A549 (cell line): Measurements from ENCODE around the gene HSPB2. TPM values are rescaled to one million over a fixed set of nuclear protein-coding genes. Genes with fewer than 3 reads are reported as not detected.

ENCODE experiments used
- ATAC-seq, 2 experiments: fragments of 200-7000 bp in 1 of 2; fragments of >200 bp in 1 of 2; cut with Nextera tagmentation in 1 of 2; cut with Tn5 transposase in 1 of 2; 3 replicates each; pipeline versions ENCODE4 v1.8.0 to v1.9.1; 2018 to 2020; ENCODE audit warnings: mild to moderate bottlenecking in 1 of 2, moderate library complexity in 1 of 2
- CTCF ChIA-PET: fragments of 300-600 bp; sonication (Branson Sonifier 250); formaldehyde crosslinking; extraction: SDS; loops from one replicate; lab custom pipeline; 2021; ENCODE audit warnings: antibody characterized with exemption, inconsistent platforms; lab: Yijun Ruan, JAX
- POLR2A ChIA-PET: fragments of 350-600 bp; formaldehyde crosslinking; extraction: SDS; loops from one replicate; lab custom pipeline; 2021; ENCODE audit warnings: antibody characterized with exemption, inconsistent platforms; lab: Yijun Ruan, JAX
- DNase-seq, 2 experiments: peaks; one replicate each; pipeline versions ENCODE4 v3.0.0 to v3.0.0-alpha.2; 2011 to 2016; ENCODE audit warnings: low read depth in 1 of 2, low spot score in 1 of 2
- FAIRE-seq: peaks from 2 replicates; lab custom pipeline; 2011; peaks lifted over from hg19 to GRCh38; lab: Jason Lieb, UNC
- H3K27ac ChIP-seq, 2 experiments: fragments of >200 bp; sonication (Bioruptor Twin); formaldehyde crosslinking; 3 replicates each; pipeline ENCODE4 v1.5.1; 2016 to 2017
- H3K4me1 ChIP-seq: fragments of >200 bp; sonication (Bioruptor Twin); formaldehyde crosslinking; 3 replicates; pipeline ENCODE4 v1.6.1; 2016
- H3K4me2 ChIP-seq: fragments of >200 bp; sonication (Bioruptor Twin); formaldehyde crosslinking; 3 replicates; pipeline ENCODE4 v1.6.1; 2016
- H3K4me3 ChIP-seq: fragments of >200 bp; sonication (Bioruptor Twin); formaldehyde crosslinking; 3 replicates; pipeline ENCODE4 v1.5.1; 2016
- H3K9me3 ChIP-seq: fragments of >200 bp; sonication (Bioruptor Twin); formaldehyde crosslinking; 3 replicates; pipeline ENCODE4 v1.6.1; 2016
- EP300 ChIP-seq, 2 experiments: fragments of >200 bp; sonication (Bioruptor Twin); formaldehyde crosslinking; IDR thresholded peaks; 2 replicates in 1 of 2; 3 replicates in 1 of 2; pipeline ENCODE4 v1.6.1; 2016 to 2017
- ESRRA ChIP-seq: fragments of 150-350 bp; IDR thresholded peaks from 2 replicates; pipeline ENCODE4 v1.6.1; 2014; ENCODE audit warnings: mild to moderate bottlenecking, low read length, borderline replicate concordance
- FOSL2 ChIP-seq, 2 experiments: fragments of 450-650 bp in 1 of 2; fragments of >200 bp in 1 of 2; sonication (Bioruptor Twin) in 1 of 2; formaldehyde crosslinking; IDR thresholded peaks; 2 replicates each; pipeline versions ENCODE4 v1.5.0 to v1.6.1; 2016 to 2020; ENCODE audit warnings: mild to moderate bottlenecking in 1 of 2, moderate library complexity in 1 of 2
- GATA3 ChIP-seq: IDR thresholded peaks from 2 replicates; pipeline ENCODE4 v1.6.1; 2012; ENCODE audit warnings: borderline replicate concordance
- HDAC2 ChIP-seq: fragments of 200-600 bp; sonication (generic); IDR thresholded peaks from 2 replicates; pipeline ENCODE4 v1.6.1; 2016
- HEYL ChIP-seq: fragments of 250-450 bp; sonication (Bioruptor Pico); IDR thresholded peaks from 2 replicates; pipeline ENCODE4 v1.8.0; 2021; ENCODE audit warnings: mild to moderate bottlenecking, moderate library complexity
- HMGXB4 ChIP-seq: fragments of 250-450 bp; sonication (Bioruptor Pico); IDR thresholded peaks from 2 replicates; pipeline ENCODE4 v1.5.0; 2021; ENCODE audit warnings: mild to moderate bottlenecking, moderate library complexity, borderline replicate concordance
- HOXB13 ChIP-seq: fragments of 250-450 bp; sonication (Bioruptor Pico); IDR thresholded peaks from 2 replicates; pipeline ENCODE4 v1.5.0; 2020; ENCODE audit warnings: low read depth, mild to moderate bottlenecking, moderate library complexity
- KDM5A ChIP-seq: fragments of 200-600 bp; sonication (generic); IDR thresholded peaks from 2 replicates; pipeline ENCODE4 v1.6.1; 2016; ENCODE audit warnings: antibody characterized with exemption, mild to moderate bottlenecking
- MAZ ChIP-seq: fragments of 150-350 bp; IDR thresholded peaks from 2 replicates; pipeline ENCODE4 v1.6.1; 2014; ENCODE audit warnings: antibody characterized with exemption, low read depth, low read length, borderline replicate concordance
- MYC ChIP-seq: IDR thresholded peaks from 2 replicates; pipeline ENCODE4 v1.6.1; 2012; ENCODE audit warnings: mild to moderate bottlenecking, inconsistent platforms, low read length, improper control_type of control experiment, borderline replicate concordance
- NFE2L2 ChIP-seq: fragments of 150-350 bp; conservative IDR thresholded peaks from 2 replicates; pipeline ENCODE4 v1.6.1; 2014; ENCODE audit warnings: low read length
- PHF8 ChIP-seq: fragments of 200-600 bp; sonication (generic); IDR thresholded peaks from 2 replicates; pipeline ENCODE4 v1.6.1; 2016; ENCODE audit warnings: low read depth, mild to moderate bottlenecking, antibody characterized with exemption, moderate library complexity, borderline replicate concordance
- POLR2A ChIP-seq: IDR thresholded peaks from 2 replicates; pipeline ENCODE4 v1.6.1; 2012; ENCODE audit warnings: mild to moderate bottlenecking, low read length
- RNF2 ChIP-seq: fragments of 200-600 bp; sonication (generic); IDR thresholded peaks from 2 replicates; pipeline ENCODE4 v1.6.1; 2016; ENCODE audit warnings: low read depth, mild to moderate bottlenecking, antibody characterized with exemption, moderate library complexity, borderline replicate concordance
- SREBF2 ChIP-seq: fragments of 450-650 bp; IDR thresholded peaks from 2 replicates; pipeline ENCODE4 v1.6.1; 2014; ENCODE audit warnings: mild to moderate bottlenecking, moderate library complexity
- USF2 ChIP-seq: fragments of 450-650 bp; IDR thresholded peaks from 2 replicates; pipeline ENCODE4 v1.6.1; 2014; ENCODE audit warnings: antibody characterized with exemption
- ZC3H11A ChIP-seq: fragments of 450-650 bp; IDR thresholded peaks from 2 replicates; pipeline ENCODE4 v1.6.1; 2014; ENCODE audit warnings: antibody characterized with exemption, mild to moderate bottlenecking
- ZNF302 ChIP-seq: fragments of 250-450 bp; sonication (Bioruptor Pico); IDR thresholded peaks from 2 replicates; pipeline ENCODE4 v1.9.0; 2021; ENCODE audit warnings: inconsistent platforms, mild to moderate bottlenecking, moderate library complexity
- ZSCAN20 ChIP-seq: fragments of 250-450 bp; sonication (Bioruptor Pico); IDR thresholded peaks from 2 replicates; pipeline ENCODE4 v1.8.0; 2022; ENCODE audit warnings: mild to moderate bottlenecking, moderate library complexity
- WGBS: methylation state at CpG from one replicate; pipeline ENCODE4 v1.1.6; 2017; ENCODE audit errors: missing lambda C conversion rate; 5-methylcytosine and 5-hydroxymethylcytosine counted together
- polyA plus RNA-seq, 4 experiments: library from polyadenylated mRNA; depleted of rRNA in 3 of 4; stranded (reverse); fragments of >200 nt; fragmentation: RNase III in 1 of 4; extraction: RNeasy Plus Mini Kit Qiagen cat#74134 plus additional on column Dnase treatment in 1 of 4; gene quantifications; 2 replicates in 3 of 4; 3 replicates in 1 of 4; pipeline ENCODE4 v1.2.3, GENCODE V29; 2011 to 2017
- TF ChIP-seq, protein P1 (sequence below): fragments of >200 bp; sonication (Bioruptor Twin); formaldehyde crosslinking; IDR thresholded peaks from 3 replicates; pipeline ENCODE4 v1.6.1; 2016
- TF ChIP-seq, protein P2 (sequence below): fragments of >200 bp; sonication (Bioruptor Twin); formaldehyde crosslinking; IDR thresholded peaks from 2 replicates; pipeline ENCODE4 v1.6.1; 2016
- TF ChIP-seq, protein P3 (sequence below): IDR thresholded peaks from 2 replicates; pipeline ENCODE4 v1.6.1; 2012; ENCODE audit warnings: low read depth, borderline replicate concordance
- TF ChIP-seq, protein P4 (sequence below): IDR thresholded peaks from 2 replicates; pipeline ENCODE4 v1.6.1; 2012
- TF ChIP-seq, protein P5 (sequence below): fragments of 200-600 bp; sonication (generic); IDR thresholded peaks from 2 replicates; pipeline ENCODE4 v1.6.1; 2016; ENCODE audit warnings: antibody characterized with exemption, mild to moderate bottlenecking, moderate library complexity

The HSPB2 gene
- polyA plus RNA-seq, 2 of the 4 experiments (the other 2 are of a cell fraction): not detected

DNA sequence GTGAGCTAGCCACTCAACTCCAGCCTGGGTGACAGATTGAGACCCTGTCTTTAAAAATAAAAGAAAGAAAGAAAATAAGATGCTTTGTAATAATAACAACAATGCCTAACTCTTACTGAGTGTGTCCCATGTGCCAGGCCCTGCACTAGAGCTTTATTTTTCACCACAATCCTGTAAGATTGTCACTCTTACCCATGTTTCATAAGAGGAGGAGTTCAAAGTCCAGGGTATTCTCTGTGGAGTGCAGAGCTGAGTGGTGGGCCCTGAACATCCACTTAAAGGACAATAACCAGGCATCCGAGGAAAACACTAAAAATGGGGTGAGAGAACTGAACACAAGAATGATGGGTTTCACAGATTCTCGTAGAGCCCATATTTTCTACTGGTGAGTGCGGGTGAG, 5.3 kb downstream of the HSPB2 start:
- POLR2A ChIA-PET: interaction anchor here (0.9 kb wide), 1 partner anchor 9 kb away, joined by 4 read pairs; no protein-coding TSS in a partner anchor
- no peak overlapping the region for H3K27ac ChIP-seq
- H3K4me2 ChIP-seq: no peak overlapping the region
- 94% methylated on average over 3 of the region's 3 CpGs for WGBS
- FAIRE-seq: no peak
- no peak for ATAC-seq
- CTCF ChIA-PET: interaction anchor here (1.2 kb wide), 1 partner anchor 64 kb away, joined by 3 read pairs; no protein-coding TSS in a partner anchor
- H3K4me3 ChIP-seq: no peak overlapping the region
- H3K9me3 ChIP-seq: no peaks in the 10 kb centered on the region
- H3K4me1 ChIP-seq: peaks cover 8% of the 10 kb centered on the region
- TF ChIP-seq FOSL2 (IDR thresholded peaks at IDR 0.05): no peak
- TF ChIP-seq FOSL2 (CRISPR knock-in tag; IDR thresholded peaks at IDR 0.05): no peak
- TF ChIP-seq ZSCAN20: no peak
- TF ChIP-seq, protein P1, sequence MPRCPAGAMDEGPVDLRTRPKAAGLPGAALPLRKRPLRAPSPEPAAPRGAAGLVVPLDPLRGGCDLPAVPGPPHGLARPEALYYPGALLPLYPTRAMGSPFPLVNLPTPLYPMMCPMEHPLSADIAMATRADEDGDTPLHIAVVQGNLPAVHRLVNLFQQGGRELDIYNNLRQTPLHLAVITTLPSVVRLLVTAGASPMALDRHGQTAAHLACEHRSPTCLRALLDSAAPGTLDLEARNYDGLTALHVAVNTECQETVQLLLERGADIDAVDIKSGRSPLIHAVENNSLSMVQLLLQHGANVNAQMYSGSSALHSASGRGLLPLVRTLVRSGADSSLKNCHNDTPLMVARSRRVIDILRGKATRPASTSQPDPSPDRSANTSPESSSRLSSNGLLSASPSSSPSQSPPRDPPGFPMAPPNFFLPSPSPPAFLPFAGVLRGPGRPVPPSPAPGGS: no peak
- TF ChIP-seq, protein P2, sequence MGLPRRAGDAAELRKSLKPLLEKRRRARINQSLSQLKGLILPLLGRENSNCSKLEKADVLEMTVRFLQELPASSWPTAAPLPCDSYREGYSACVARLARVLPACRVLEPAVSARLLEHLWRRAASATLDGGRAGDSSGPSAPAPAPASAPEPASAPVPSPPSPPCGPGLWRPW: no peak
- no peak for TF ChIP-seq RNF2
- TF ChIP-seq HOXB13 (CRISPR knock-in tag): no peak
- no peak for TF ChIP-seq POLR2A
- TF ChIP-seq MYC: no peak
- no peak for TF ChIP-seq ZC3H11A
- no peak for TF ChIP-seq ESRRA
- TF ChIP-seq, protein P3, sequence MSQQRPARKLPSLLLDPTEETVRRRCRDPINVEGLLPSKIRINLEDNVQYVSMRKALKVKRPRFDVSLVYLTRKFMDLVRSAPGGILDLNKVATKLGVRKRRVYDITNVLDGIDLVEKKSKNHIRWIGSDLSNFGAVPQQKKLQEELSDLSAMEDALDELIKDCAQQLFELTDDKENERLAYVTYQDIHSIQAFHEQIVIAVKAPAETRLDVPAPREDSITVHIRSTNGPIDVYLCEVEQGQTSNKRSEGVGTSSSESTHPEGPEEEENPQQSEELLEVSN: no peak
- TF ChIP-seq, protein P4, sequence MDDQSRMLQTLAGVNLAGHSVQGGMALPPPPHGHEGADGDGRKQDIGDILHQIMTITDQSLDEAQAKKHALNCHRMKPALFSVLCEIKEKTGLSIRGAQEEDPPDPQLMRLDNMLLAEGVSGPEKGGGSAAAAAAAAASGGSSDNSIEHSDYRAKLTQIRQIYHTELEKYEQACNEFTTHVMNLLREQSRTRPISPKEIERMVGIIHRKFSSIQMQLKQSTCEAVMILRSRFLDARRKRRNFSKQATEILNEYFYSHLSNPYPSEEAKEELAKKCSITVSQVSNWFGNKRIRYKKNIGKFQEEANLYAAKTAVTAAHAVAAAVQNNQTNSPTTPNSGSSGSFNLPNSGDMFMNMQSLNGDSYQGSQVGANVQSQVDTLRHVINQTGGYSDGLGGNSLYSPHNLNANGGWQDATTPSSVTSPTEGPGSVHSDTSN: no peak
- no peak for TF ChIP-seq EP300 (IDR thresholded peaks at IDR 0.05)
- TF ChIP-seq USF2: no peak
- TF ChIP-seq HEYL (CRISPR knock-in tag): no peak
- TF ChIP-seq KDM5A: no peak
- no peak for TF ChIP-seq ZNF302 (CRISPR knock-in tag)
- TF ChIP-seq SREBF2: no peak
- DNase-seq: no peak

DNA sequence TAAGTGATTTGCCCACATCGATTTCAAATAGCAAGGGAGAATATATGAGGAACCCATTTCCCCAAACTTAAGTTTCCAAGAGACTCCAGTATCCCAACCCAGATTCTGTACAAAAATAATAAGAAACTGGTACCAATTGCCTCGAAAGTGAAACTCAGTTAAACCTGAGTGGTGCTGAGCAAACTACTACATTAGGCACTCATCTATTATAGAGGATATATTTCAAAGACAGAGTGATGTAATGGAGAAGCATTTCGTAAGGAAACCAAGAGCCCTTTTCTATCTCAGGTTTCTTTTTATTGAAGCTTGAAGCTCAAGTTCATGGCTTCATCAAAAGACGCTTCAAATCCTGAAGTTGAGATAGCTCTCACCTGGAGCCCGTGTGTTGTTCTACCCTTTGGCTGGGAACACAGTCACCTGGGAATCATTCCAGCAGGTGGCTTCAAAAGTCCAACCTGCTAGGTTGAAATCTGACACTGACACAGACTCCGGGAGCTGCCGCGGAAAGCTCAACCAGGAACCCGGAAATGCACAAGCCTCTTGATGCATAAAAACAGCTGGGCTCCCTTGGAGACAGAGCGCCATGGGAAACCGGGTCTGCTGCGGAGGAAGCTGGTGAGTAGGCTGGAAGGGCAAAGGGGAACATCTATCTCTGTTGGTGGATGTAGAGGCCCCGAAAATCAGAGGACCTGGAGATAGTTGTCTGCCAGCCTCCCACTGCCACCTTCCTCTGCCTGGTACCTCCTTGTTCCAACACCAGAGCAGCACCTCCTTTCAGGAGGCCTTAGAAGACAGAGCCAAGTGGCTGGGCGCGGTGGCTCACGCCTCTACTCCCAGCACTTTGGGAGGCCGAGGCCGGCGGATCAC, 6.1 kb downstream of the HSPB2 start, which contains the start of gene C11orf52:
Gene C11orf52, plus strand, starts transcription at position 524 of the 867 bp plus-strand sequence. Its CDS starts 60 bp downstream, at position 584.
- DNase-seq (no peak), ATAC-seq (no peak)
- TF ChIP-seq PHF8 (no peak), HMGXB4 (no peak), MAZ (no peak), EP300 (IDR thresholded peaks at IDR 0.05) (no peak), NFE2L2 (no peak), HDAC2 (no peak), GATA3 (no peak)
- TF ChIP-seq, protein P5, sequence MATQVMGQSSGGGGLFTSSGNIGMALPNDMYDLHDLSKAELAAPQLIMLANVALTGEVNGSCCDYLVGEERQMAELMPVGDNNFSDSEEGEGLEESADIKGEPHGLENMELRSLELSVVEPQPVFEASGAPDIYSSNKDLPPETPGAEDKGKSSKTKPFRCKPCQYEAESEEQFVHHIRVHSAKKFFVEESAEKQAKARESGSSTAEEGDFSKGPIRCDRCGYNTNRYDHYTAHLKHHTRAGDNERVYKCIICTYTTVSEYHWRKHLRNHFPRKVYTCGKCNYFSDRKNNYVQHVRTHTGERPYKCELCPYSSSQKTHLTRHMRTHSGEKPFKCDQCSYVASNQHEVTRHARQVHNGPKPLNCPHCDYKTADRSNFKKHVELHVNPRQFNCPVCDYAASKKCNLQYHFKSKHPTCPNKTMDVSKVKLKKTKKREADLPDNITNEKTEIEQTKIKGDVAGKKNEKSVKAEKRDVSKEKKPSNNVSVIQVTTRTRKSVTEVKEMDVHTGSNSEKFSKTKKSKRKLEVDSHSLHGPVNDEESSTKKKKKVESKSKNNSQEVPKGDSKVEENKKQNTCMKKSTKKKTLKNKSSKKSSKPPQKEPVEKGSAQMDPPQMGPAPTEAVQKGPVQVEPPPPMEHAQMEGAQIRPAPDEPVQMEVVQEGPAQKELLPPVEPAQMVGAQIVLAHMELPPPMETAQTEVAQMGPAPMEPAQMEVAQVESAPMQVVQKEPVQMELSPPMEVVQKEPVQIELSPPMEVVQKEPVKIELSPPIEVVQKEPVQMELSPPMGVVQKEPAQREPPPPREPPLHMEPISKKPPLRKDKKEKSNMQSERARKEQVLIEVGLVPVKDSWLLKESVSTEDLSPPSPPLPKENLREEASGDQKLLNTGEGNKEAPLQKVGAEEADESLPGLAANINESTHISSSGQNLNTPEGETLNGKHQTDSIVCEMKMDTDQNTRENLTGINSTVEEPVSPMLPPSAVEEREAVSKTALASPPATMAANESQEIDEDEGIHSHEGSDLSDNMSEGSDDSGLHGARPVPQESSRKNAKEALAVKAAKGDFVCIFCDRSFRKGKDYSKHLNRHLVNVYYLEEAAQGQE: no peak
- TF ChIP-seq, protein P4: no peak

More for the DNA sequence above, 6.1 kb downstream of the HSPB2 start, which contains the start of gene C11orf52:
- Histone ChIP-seq H3K4me3 (no peak within 1 kb of the TSS), H3K9me3 (no peaks in the 10 kb centered on the region), H3K27ac (no peak within 1 kb of the TSS), H3K4me1 (peaks cover 16% of the 10 kb centered on the region), H3K4me2 (no peak within 1 kb of the TSS)
- CTCF ChIA-PET: interaction anchor here (0.7 to 1.2 kb wide), 3 partner anchors 13 to 63 kb away, joined by 3 read pairs; no protein-coding TSS in a partner anchor
- no peak for FAIRE-seq
- WGBS: 88% methylated on average over 19 of the region's 19 CpGs
- POLR2A ChIA-PET: no interaction called here
